GM21619 (cell line): ENCODE data around the gene TXNDC11.

Source experiments
- ATAC-seq: cut with Tn5 transposase; IDR thresholded peaks from one replicate; pipeline ENCODE4 v1.9.1; 2021; ENCODE audit not compliant: unreplicated experiment

TXNDC11 gene

GRCh38 chr16:11676799-11677198 lies 65.9 kb downstream of the TXNDC11 start:
- no peak for ATAC-seq

- no peak for ATAC-seq
Observed at GRCh38 chr16:11675561-11676511, 66.8 kb downstream of the TXNDC11 start.

GRCh38 chr16:11674818-11675560 lies 67.7 kb downstream of the TXNDC11 start:
- no peak for ATAC-seq

GRCh38 chr16:11674001-11674817 lies 68.4 kb downstream of the TXNDC11 start:
- ATAC-seq: no peak

GRCh38 chr16:11673091-11674000 lies 69.3 kb downstream of the TXNDC11 start:
- no peak for ATAC-seq

GRCh38 chr16:11672206-11673090 lies 70.2 kb downstream of the TXNDC11 start:
- ATAC-seq: no peak

- ATAC-seq: no peak
Observed at GRCh38 chr16:11671676-11672075, 71.0 kb downstream of the TXNDC11 start.

- ATAC-seq: no peak
Observed at GRCh38 chr16:11671271-11671670, 71.4 kb downstream of the TXNDC11 start.

GRCh38 chr16:11670171-11671131 lies 72.2 kb downstream of the TXNDC11 start:
- no peak for ATAC-seq

- ATAC-seq: no peak
Observed at GRCh38 chr16:11669380-11670146, 73.1 kb downstream of the TXNDC11 start.

GRCh38 chr16:11668623-11669379 lies 73.9 kb downstream of the TXNDC11 start:
- no peak for ATAC-seq

GRCh38 chr16:11667824-11668622 lies 74.6 kb downstream of the TXNDC11 start, which contains the start of gene SNN:
Gene SNN (plus strand): TSS chr16:11668455. CDS start chr16:11676060, 7,605 bp downstream.
- peak; percentile 50 for ATAC-seq

GRCh38 chr16:11667221-11667823 lies 75.3 kb downstream of the TXNDC11 start:
- ATAC-seq: no peak

GRCh38 chr16:11666103-11667055 lies 76.3 kb downstream of the TXNDC11 start:
- no peak for ATAC-seq
